Right ventricle myocardium superior (tissue), 1 donor: Measurements from ENCODE around the gene MTERF2. TPM values are rescaled to one million over a fixed set of nuclear protein-coding genes. Genes with fewer than 3 reads are reported as not detected.
A peak's percentile ranks its signal among the peaks of the same experiment; 100 is the strongest.

Experiments
- ATAC-seq: fragments of 200-7000 bp; cut with Tn5 transposase; one replicate; pipeline ENCODE4 v1.9.1; 2020; ENCODE audit warnings: mild to moderate bottlenecking; ENCODE audit not compliant: poor library complexity
- DNase-seq: peaks from one replicate; pipeline ENCODE4 v3.0.0-alpha.2; 2020
- intact Hi-C: fragments of 100-400 bp; cut with DNase I; formaldehyde crosslinking; loops from one replicate; pipeline ENCODE4 v1.11.2; 2022
- total RNA-seq: library from RNA; stranded (reverse); fragmentation: NEBNext Ultra II Directional; extraction: Animal tissue kit (Norgen Biotek cat#: 25700); gene quantifications from one replicate; pipeline ENCODE4 v1.2.1, GENCODE V29; 2021
- donor health status: DM: no; HTN: yes; CAD: no; lungs with severe emphysema.

MTERF2 gene
- total RNA-seq, 1 donor from 2014 or later: 36.4 TPM

- intact Hi-C loops: no loop called here
- no peak for ATAC-seq
- DNase-seq: no peak
Measured at GRCh38 chr12:106960443-106960842, 26.5 kb downstream of the MTERF2 start.

DNA sequence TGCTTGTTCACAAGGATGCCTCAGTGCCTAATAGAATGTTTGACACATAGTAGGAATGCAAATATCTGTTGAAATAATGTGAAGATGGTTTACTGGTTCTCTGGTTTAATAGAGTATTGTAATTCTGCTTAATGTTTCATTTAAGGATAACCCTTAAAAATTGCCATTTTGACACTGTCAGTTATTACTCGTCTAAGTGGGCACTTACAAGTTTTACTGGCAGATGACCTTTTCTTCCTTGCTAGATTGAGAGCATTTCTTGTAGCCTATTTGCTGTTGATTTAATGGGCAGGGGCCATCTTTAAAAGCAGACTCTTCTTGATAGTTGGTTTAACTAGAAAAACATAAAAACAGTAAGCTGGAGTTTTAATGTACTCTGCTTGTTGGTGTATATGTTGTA is 29.4 kb downstream of the MTERF2 start:
- DNase-seq: no peak
- intact Hi-C loops: loop anchor here (10.0 kb wide), 1 partner anchor 183 kb away; the partner anchor contains the start of gene RIC8B
- ATAC-seq: no peak

GRCh38 chr12:106956048-106956578 is 30.8 kb downstream of the MTERF2 start:
- ATAC-seq: peak; percentile 59
- intact Hi-C loops: loop anchor here (10.0 kb wide), 1 partner anchor 181 kb away; the partner anchor contains the start of gene RIC8B
- DNase-seq: peak; percentile 75

GRCh38 chr12:106955377-106956047 is 31.4 kb downstream of the MTERF2 start, which contains the start of gene TMEM263:
Gene TMEM263, plus strand, starts transcription at chr12:106955907. Its CDS starts 11,210 bp downstream, at chr12:106967117.
- intact Hi-C loops: loop anchor here (10.0 kb wide), 1 partner anchor 181 kb away; the partner anchor contains the start of gene RIC8B
- ATAC-seq: peak; percentile 96

GRCh38 chr12:106954462-106955376 is 32.2 kb downstream of the MTERF2 start:
- peak; percentile 58 for DNase-seq
- ATAC-seq: peak; percentile 3
- intact Hi-C loops: loop anchor here (10.0 kb wide), 1 partner anchor 180 kb away; the partner anchor contains the start of gene RIC8B

More at GRCh38 chr12:106955377-106956047, 31.4 kb downstream of the MTERF2 start, which contains the start of gene TMEM263:
- peak; percentile 97 for DNase-seq

- DNase-seq (no peak), ATAC-seq (no peak)
- intact Hi-C loops: loop anchor here (10.0 kb wide), 1 partner anchor 179 kb away; the partner anchor contains the start of gene RIC8B
Measured at GRCh38 chr12:106953352-106954250, 33.3 kb downstream of the MTERF2 start.

DNA sequence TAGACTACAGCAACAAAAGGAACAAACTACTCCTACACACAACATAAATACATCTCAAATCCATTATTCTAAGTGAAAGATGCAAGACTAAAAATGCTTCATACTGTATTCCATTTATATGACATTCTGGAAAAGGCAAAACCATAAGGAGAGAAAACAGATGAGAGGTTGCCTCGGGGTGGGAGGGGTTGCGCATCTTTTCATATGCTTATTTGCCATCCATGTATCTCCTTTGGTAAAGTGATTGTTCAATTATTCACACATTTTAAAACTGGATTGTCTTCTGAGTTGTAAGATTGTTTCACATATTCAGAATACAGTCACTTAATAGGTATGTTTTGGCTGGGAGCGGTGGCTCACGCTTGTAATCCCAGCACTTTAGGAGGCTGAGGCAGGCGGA is 36.4 kb downstream of the MTERF2 start:
- no peak for ATAC-seq
- intact Hi-C loops: loop anchor here (10.0 kb wide), 1 partner anchor 176 kb away; the partner anchor contains the start of gene RIC8B
- DNase-seq: no peak

DNA sequence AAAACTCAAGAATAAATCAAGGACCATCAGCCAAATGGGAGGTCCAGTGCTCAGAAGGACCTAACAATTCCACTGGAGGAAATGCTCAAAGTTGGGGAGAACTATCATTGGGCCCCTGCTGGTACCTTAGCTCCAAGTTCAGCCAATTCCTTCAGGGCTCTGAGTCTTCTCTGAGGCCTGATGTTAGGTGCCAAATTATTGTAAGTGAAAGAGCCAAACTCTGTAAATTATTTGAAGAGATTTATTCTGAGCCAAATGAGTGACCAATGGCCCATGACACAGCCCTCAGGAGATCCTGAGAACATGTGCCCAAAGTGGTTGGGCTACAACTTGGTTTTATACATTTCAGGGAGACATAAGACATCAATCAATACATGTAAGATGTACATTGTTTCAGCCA is 39.5 kb downstream of the MTERF2 start:
- DNase-seq (no peak), ATAC-seq (no peak)
- intact Hi-C loops: no loop called here

GRCh38 chr12:106945261-106945851 is 41.6 kb downstream of the MTERF2 start:
- no peak for ATAC-seq
- no peak for DNase-seq
- intact Hi-C loops: no loop called here

DNA sequence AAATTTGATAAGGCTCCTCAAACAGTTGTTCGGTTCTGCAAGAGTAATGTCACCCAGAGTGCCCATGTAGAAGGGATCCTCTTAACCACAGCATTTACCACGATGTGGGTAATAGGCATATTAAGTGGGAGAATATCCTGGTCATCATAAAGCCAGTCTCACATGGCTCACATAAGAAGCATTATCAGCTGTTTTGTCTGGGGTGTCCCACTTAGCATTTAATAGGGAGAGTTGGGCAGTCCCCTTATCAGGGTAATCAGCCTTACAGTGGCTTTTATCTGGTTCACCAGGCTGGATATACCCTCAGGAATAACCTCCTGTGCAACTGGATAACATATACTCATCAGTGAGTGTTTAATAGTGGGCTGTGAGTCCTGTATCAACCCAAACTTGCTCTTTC is 44.2 kb downstream of the MTERF2 start:
- no peak for DNase-seq
- no peak for ATAC-seq
- intact Hi-C loops: no loop called here

GRCh38 chr12:106941481-106942156 is 45.3 kb downstream of the MTERF2 start:
- ATAC-seq (no peak), DNase-seq (no peak)
- intact Hi-C loops: no loop called here

GRCh38 chr12:106934277-106934676 is 52.7 kb downstream of the MTERF2 start:
- intact Hi-C loops: no loop called here
- no peak for DNase-seq
- ATAC-seq: no peak

Other genes starting within 250 kb of the MTERF2 start
- 25.4 TPM for gene RIC8B, start 212.5 kb downstream of the MTERF2 start, total RNA-seq
- gene TMEM263, start 31.2 kb downstream of the MTERF2 start, total RNA-seq: 28.8 TPM
- gene CRY1, start 106.4 kb upstream of the MTERF2 start, total RNA-seq: 8.0 TPM